ENCODE data around the gene ENTHD1. TPM values are rescaled to one million over a fixed set of nuclear protein-coding genes. Genes with fewer than 3 reads are reported as not detected.

Gene ENTHD1
- total RNA-seq, 1 experiment from 2014 or later: not detected

DNA sequence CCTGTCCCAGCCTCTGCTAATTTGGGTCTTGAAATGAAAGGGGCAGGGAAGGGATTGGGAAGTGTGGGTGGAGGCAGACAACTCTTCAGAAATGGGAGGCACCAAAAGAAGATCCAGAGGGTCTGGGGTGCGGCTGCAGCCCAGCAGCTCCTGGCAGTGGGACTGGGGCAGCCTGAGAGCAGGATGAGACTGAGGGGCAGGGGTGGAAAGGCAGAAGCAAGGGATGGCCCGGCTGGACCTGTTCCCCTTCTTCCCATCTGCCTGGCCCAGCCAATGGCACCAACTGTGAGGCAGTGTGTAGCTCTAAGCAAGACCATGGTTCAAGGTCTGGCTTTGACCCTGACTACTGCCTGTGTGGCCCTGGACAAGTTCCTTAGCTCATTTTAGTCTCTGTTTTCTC, 160.4 kb downstream of the ENTHD1 start:
- Histone ChIP-seq H3K4me2 (ENCODE audit: insufficient read depth, insufficient read length, low read length) (no peak overlapping the region), H2BK120ac (ENCODE audit: low read depth, low read length, poor library complexity, severe bottlenecking) (no peak overlapping the region), H3K4ac (ENCODE audit: low read depth, low read length) (no peak overlapping the region), H4K5ac (ENCODE audit: insufficient read length, low read depth, low read length) (no peak overlapping the region), H3K27me3 (ENCODE audit: insufficient read depth, low read length) (no peaks in the 10 kb centered on the region), H3K79me1 (ENCODE audit: insufficient read depth, low read depth, low read length, poor library complexity, severe bottlenecking) (no peaks in the 10 kb centered on the region), H3K9ac (ENCODE audit: extremely low read depth, insufficient read length, low read length) (no peak overlapping the region), H3K14ac (ENCODE audit: insufficient read depth, low read length) (no peak overlapping the region), H3K79me2 (ENCODE audit: insufficient read depth, low read length) (no peaks in the 10 kb centered on the region), H3K27ac (ENCODE audit: insufficient read length, low read depth, low read length) (no peak overlapping the region), H2BK15ac (ENCODE audit: low read depth, low read length) (no peak overlapping the region), H4K8ac (replicated peaks; ENCODE audit: insufficient read length, low read depth, low read length) (no peak overlapping the region), H2AFZ (ENCODE audit: low read length) (no peak overlapping the region), H3K18ac (ENCODE audit: insufficient read length, low read depth, low read length) (no peak overlapping the region), H4K91ac (ENCODE audit: insufficient read length, low read depth, low read length) (no peak overlapping the region), H2BK20ac (ENCODE audit: low read depth, low read length, poor library complexity, severe bottlenecking) (no peak overlapping the region), H3K23ac (ENCODE audit: insufficient read length, low read depth, low read length) (no peak overlapping the region), H3K9me3 (ENCODE audit: control insufficient read depth, low read depth, low read length) (no peaks in the 10 kb centered on the region), H3K56ac (ENCODE audit: insufficient read length, low read depth, low read length) (no peak overlapping the region), H4K20me1 (ENCODE audit: control insufficient read depth, insufficient read depth, insufficient read length) (no peaks in the 10 kb centered on the region), H3K4me1 (ENCODE audit: insufficient read depth, low read length) (no peaks in the 10 kb centered on the region; the same call in 1 of the 2 replicates), H2BK5ac (ENCODE audit: insufficient read length, low read length) (no peak overlapping the region), H2BK12ac (ENCODE audit: insufficient read length, low read depth, low read length) (no peak overlapping the region), H2AK5ac (ENCODE audit: insufficient read length, low read length) (no peak overlapping the region), H3K23me2 (ENCODE audit: insufficient read length, low read depth, low read length, poor library complexity, severe bottlenecking) (no peaks in the 10 kb centered on the region), H3T11ph (ENCODE audit: low read length) (no peak overlapping the region)
- H3K27ac Mint-ChIP-seq: peak overlapping the region in 1 of 3 experiments; percentile 70; a peak in 1 of 7 replicates
- H3K4me3 Mint-ChIP-seq: no peak overlapping the region
- TF ChIP-seq, protein P1, sequence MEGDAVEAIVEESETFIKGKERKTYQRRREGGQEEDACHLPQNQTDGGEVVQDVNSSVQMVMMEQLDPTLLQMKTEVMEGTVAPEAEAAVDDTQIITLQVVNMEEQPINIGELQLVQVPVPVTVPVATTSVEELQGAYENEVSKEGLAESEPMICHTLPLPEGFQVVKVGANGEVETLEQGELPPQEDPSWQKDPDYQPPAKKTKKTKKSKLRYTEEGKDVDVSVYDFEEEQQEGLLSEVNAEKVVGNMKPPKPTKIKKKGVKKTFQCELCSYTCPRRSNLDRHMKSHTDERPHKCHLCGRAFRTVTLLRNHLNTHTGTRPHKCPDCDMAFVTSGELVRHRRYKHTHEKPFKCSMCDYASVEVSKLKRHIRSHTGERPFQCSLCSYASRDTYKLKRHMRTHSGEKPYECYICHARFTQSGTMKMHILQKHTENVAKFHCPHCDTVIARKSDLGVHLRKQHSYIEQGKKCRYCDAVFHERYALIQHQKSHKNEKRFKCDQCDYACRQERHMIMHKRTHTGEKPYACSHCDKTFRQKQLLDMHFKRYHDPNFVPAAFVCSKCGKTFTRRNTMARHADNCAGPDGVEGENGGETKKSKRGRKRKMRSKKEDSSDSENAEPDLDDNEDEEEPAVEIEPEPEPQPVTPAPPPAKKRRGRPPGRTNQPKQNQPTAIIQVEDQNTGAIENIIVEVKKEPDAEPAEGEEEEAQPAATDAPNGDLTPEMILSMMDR (conservative IDR thresholded peaks at IDR 0.05): no peak
- peaks cover 18 to 22% of the 10 kb centered on the region in 2 experiments for H3K4me1 Mint-ChIP-seq
- whole genome bisulfite sequencing (ENCODE audit: extremely low coverage, insufficient read length, low lambda C conversion rate): no CpG with 5 or more reads among the region's 2 CpGs
- no peak for DNase-seq
- no peaks in the 10 kb centered on the region for H3K36me3 Mint-ChIP-seq (ENCODE audit: insufficient read depth in 1 of 3, low read depth in 3 of 3)
- no peaks in the 10 kb centered on the region for H3K9me3 Mint-ChIP-seq
- peaks cover 2% of the 10 kb centered on the region for H3K27me3 Mint-ChIP-seq (ENCODE audit: low read depth)
